Measurements from ENCODE around the gene GDI2.

GRCh38 chr10:5738427-5738826 is 74.8 kb downstream of the GDI2 start:
- TF ChIP-seq EZH2 (IDR thresholded peaks at IDR 0.05) (no peak), POLR2AphosphoS5 (IDR thresholded peaks at IDR 0.05; ENCODE audit: borderline replicate concordance, low read depth, low read length) (no peak)

All from SK-N-MC (cell line).